Measurements from ENCODE around the gene DGKD.
A peak's percentile ranks its signal among the peaks of the same experiment; 100 is the strongest.

DGKD gene

GRCh38 chr2:233419602-233420391, 65.5 kb downstream of the DGKD start:
- FAIRE-seq, result peak; percentile 65
- DNase-seq (ENCODE audit: insufficient read length), result no peak

GRCh38 chr2:233421091-233421816, 67.0 kb downstream of the DGKD start:
- FAIRE-seq, result no peak
- no peak for TF ChIP-seq POLR2A (IDR thresholded peaks at IDR 0.05; ENCODE audit: low read depth, low read length)
- TF ChIP-seq TAF1 (IDR thresholded peaks at IDR 0.05; ENCODE audit: borderline replicate concordance, low read depth, low read length), result no peak
- no peak for TF ChIP-seq POLR2AphosphoS5 (IDR thresholded peaks at IDR 0.05; ENCODE audit: low read depth, low read length)
- no peak for DNase-seq (ENCODE audit: insufficient read length)

More at GRCh38 chr2:233419602-233420391, 65.5 kb downstream of the DGKD start:
- TF ChIP-seq TAF1 (IDR thresholded peaks at IDR 0.05; ENCODE audit: borderline replicate concordance, low read depth, low read length) (no peak), POLR2A (IDR thresholded peaks at IDR 0.05; ENCODE audit: low read depth, low read length) (no peak), POLR2AphosphoS5 (IDR thresholded peaks at IDR 0.05; ENCODE audit: low read depth, low read length) (no peak)

- TF ChIP-seq POLR2A (IDR thresholded peaks at IDR 0.05; ENCODE audit: low read depth, low read length) (peak; percentile 59; the same call in 1 of the 2 replicates), POLR2AphosphoS5 (IDR thresholded peaks at IDR 0.05; ENCODE audit: low read depth, low read length) (no peak)
- FAIRE-seq (peak; percentile 85), DNase-seq (ENCODE audit: insufficient read length) (no peak)
Observed at GRCh38 chr2:233422050-233422639, 67.9 kb downstream of the DGKD start.

- no peak for TF ChIP-seq POLR2A (IDR thresholded peaks at IDR 0.05; ENCODE audit: low read depth, low read length)
- no peak for TF ChIP-seq POLR2AphosphoS5 (IDR thresholded peaks at IDR 0.05; ENCODE audit: low read depth, low read length)
- no peak for TF ChIP-seq TAF1 (IDR thresholded peaks at IDR 0.05; ENCODE audit: borderline replicate concordance, low read depth, low read length)
- FAIRE-seq (no peak), DNase-seq (ENCODE audit: insufficient read length) (no peak)
Observed at GRCh38 chr2:233422649-233423551, 68.6 kb downstream of the DGKD start.

- TF ChIP-seq TAF1 (IDR thresholded peaks at IDR 0.05; ENCODE audit: borderline replicate concordance, low read depth, low read length) (no peak), POLR2AphosphoS5 (IDR thresholded peaks at IDR 0.05; ENCODE audit: low read depth, low read length) (no peak), POLR2A (IDR thresholded peaks at IDR 0.05; ENCODE audit: low read depth, low read length) (no peak)
- FAIRE-seq, result no peak
Observed at GRCh38 chr2:233423552-233423860, 69.2 kb downstream of the DGKD start.

GRCh38 chr2:233424154-233424951, 70.1 kb downstream of the DGKD start:
- no peak for TF ChIP-seq POLR2A (IDR thresholded peaks at IDR 0.05; ENCODE audit: low read depth, low read length)
- TF ChIP-seq TAF1 (IDR thresholded peaks at IDR 0.05; ENCODE audit: borderline replicate concordance, low read depth, low read length), result no peak
- TF ChIP-seq POLR2AphosphoS5 (IDR thresholded peaks at IDR 0.05; ENCODE audit: low read depth, low read length), result no peak
- no peak for FAIRE-seq
- no peak for DNase-seq (ENCODE audit: insufficient read length)

More at GRCh38 chr2:233423552-233423860, 69.2 kb downstream of the DGKD start:
- DNase-seq (ENCODE audit: insufficient read length), result no peak

GRCh38 chr2:233426619-233427342, 72.5 kb downstream of the DGKD start:
- TF ChIP-seq TAF1 (IDR thresholded peaks at IDR 0.05; ENCODE audit: borderline replicate concordance, low read depth, low read length), result no peak
- TF ChIP-seq POLR2AphosphoS5 (IDR thresholded peaks at IDR 0.05; ENCODE audit: low read depth, low read length), result no peak
- TF ChIP-seq POLR2A (IDR thresholded peaks at IDR 0.05; ENCODE audit: low read depth, low read length), result no peak
- DNase-seq (ENCODE audit: insufficient read length) (no peak), FAIRE-seq (no peak)

- TF ChIP-seq POLR2A (IDR thresholded peaks at IDR 0.05; ENCODE audit: low read depth, low read length), result no peak
- TF ChIP-seq POLR2AphosphoS5 (IDR thresholded peaks at IDR 0.05; ENCODE audit: low read depth, low read length), result no peak
- no peak for TF ChIP-seq TAF1 (IDR thresholded peaks at IDR 0.05; ENCODE audit: borderline replicate concordance, low read depth, low read length)
- FAIRE-seq, result no peak
Observed at GRCh38 chr2:233428008-233428407, 73.7 kb downstream of the DGKD start.

GRCh38 chr2:233428438-233428837, 74.1 kb downstream of the DGKD start:
- FAIRE-seq, result no peak
- DNase-seq (ENCODE audit: insufficient read length), result no peak
- no peak for TF ChIP-seq TAF1 (IDR thresholded peaks at IDR 0.05; ENCODE audit: borderline replicate concordance, low read depth, low read length)
- TF ChIP-seq POLR2AphosphoS5 (IDR thresholded peaks at IDR 0.05; ENCODE audit: low read depth, low read length), result no peak
- TF ChIP-seq POLR2A (IDR thresholded peaks at IDR 0.05; ENCODE audit: low read depth, low read length), result no peak

More at GRCh38 chr2:233428008-233428407, 73.7 kb downstream of the DGKD start:
- DNase-seq (ENCODE audit: insufficient read length), result no peak

All from GM12892 (cell line).